ENCODE data around the gene DNAH11. TPM values are rescaled to one million over a fixed set of nuclear protein-coding genes. Genes with fewer than 3 reads are reported as not detected.

The DNAH11 gene
- total and polyA plus RNA-seq, 12 donors = 0.03 to 0.59 (median 0.19) TPM; not detected in 2

DNA sequence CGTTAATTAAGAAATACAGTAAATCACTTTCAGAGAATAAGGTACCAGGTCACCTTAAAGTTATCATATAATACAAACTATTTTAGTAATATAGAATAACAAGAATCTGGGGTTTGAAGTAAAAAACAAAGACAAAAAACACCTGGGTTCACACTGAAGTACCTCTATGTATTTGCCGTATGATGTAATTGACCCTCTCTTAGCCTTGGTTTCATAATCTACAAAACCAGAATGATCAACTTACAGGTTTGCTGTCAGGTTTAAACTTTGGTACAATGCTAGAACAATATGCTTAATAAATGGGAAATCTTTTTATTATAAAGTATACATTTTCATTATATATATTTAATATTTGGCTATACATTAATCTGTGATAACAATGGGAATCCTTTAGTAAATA, 344.5 kb downstream of the DNAH11 start:
- ATAC-seq (no peak), DNase-seq (no peak)
- Histone ChIP-seq H3K36me3 (no peaks in the 10 kb centered on the region), H3K9me3 (no peaks in the 10 kb centered on the region), H3K4me3 (no peak overlapping the region), H3K27ac (no peak overlapping the region), H3K27me3 (no peaks in the 10 kb centered on the region), H3K4me1 (peaks cover 0 to 6% (median 0%) of the 10 kb centered on the region in 9 donors)
- TF ChIP-seq, protein P1, sequence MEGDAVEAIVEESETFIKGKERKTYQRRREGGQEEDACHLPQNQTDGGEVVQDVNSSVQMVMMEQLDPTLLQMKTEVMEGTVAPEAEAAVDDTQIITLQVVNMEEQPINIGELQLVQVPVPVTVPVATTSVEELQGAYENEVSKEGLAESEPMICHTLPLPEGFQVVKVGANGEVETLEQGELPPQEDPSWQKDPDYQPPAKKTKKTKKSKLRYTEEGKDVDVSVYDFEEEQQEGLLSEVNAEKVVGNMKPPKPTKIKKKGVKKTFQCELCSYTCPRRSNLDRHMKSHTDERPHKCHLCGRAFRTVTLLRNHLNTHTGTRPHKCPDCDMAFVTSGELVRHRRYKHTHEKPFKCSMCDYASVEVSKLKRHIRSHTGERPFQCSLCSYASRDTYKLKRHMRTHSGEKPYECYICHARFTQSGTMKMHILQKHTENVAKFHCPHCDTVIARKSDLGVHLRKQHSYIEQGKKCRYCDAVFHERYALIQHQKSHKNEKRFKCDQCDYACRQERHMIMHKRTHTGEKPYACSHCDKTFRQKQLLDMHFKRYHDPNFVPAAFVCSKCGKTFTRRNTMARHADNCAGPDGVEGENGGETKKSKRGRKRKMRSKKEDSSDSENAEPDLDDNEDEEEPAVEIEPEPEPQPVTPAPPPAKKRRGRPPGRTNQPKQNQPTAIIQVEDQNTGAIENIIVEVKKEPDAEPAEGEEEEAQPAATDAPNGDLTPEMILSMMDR (IDR thresholded peaks at IDR 0.05) = no peak
- WGBS, 2 donors = 91 to 93% methylated on average over 2 of the region's 2 CpGs
- intact Hi-C loops (cut with DNase I) = no loop called here

DNA sequence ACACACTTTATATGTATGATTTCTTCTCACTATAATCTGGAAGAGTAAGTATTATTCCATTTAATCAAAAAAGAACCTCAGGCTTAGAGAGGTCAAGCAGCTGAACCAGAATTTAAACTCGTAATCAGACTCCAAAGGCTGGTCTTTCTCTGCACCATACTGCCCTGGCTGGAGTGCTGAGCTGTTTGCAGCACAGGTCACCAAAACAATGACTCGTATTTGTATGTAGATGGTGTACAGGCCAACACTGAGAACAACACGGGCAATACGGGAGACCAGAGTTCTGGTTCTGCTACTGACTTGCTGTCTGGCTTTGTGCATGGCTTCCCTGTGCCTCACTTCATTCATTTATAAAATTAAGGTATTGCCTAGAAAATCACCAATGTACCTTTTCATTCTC, 344.9 kb downstream of the DNAH11 start:
- no peak for ATAC-seq
- Histone ChIP-seq H3K4me1 (peaks cover 0 to 6% (median 0%) of the 10 kb centered on the region in 9 donors), H3K27ac (no peak overlapping the region), H3K9me3 (no peaks in the 10 kb centered on the region), H3K4me3 (no peak overlapping the region), H3K36me3 (no peaks in the 10 kb centered on the region), H3K27me3 (no peaks in the 10 kb centered on the region)
- intact Hi-C loops (cut with DNase I) = no loop called here
- no peak for DNase-seq
- TF ChIP-seq, protein P1 (IDR thresholded peaks at IDR 0.05) = no peak
- WGBS, 2 donors = 86 to 90% methylated on average over 4 of the region's 4 CpGs

DNA sequence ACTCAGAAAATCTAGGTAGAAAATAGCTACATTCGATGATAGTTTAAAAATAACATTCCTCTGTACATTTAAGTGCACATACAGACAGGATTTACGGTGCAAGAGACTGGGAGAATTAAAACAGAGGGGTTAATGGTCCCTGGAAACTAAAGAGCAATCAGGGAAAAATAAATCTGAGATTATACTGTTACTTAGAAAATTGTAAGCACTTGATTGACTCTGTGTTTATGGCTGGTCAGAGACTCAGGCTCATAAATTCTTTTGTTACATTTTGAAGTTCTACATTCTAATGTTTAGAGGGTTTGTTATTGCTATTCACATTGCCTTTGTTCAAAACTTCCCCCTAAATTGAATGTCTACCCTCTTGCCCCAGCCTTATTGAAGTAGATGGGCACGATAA, 348.5 kb downstream of the DNAH11 start:
- H3K4me1 ChIP-seq = no peaks in the 10 kb centered on the region

GRCh38 chr7:21893401-21893800, 350.6 kb downstream of the DNAH11 start:
- WGBS, 2 donors = 79 to 81% methylated on average over 3 of the region's 3 CpGs
- Histone ChIP-seq H3K36me3 (no peaks in the 10 kb centered on the region), H3K4me3 (no peak overlapping the region), H3K27ac (no peak overlapping the region), H3K9me3 (no peaks in the 10 kb centered on the region), H3K4me1 (peaks cover 0 to 17% (median 0%) of the 10 kb centered on the region in 9 donors), H3K27me3 (no peaks in the 10 kb centered on the region)
- TF ChIP-seq, protein P1 (IDR thresholded peaks at IDR 0.05) = no peak
- intact Hi-C loops (cut with DNase I) = no loop called here
- ATAC-seq (no peak), DNase-seq (no peak)

More for the DNA sequence above, 348.5 kb downstream of the DNAH11 start:
- TF ChIP-seq, protein P1 (IDR thresholded peaks at IDR 0.05) = no peak
- intact Hi-C loops (cut with DNase I) = no loop called here
- ATAC-seq (no peak), DNase-seq (no peak)
- 83 to 85% methylated on average over 3 of the region's 3 CpGs for WGBS, 2 donors
- H3K9me3 ChIP-seq = no peaks in the 10 kb centered on the region
- H3K27ac ChIP-seq = no peak overlapping the region
- no peaks in the 10 kb centered on the region for H3K36me3 ChIP-seq
- no peak overlapping the region for H3K4me3 ChIP-seq
- no peaks in the 10 kb centered on the region for H3K27me3 ChIP-seq

All from heart right ventricle (tissue), 16 donors.